GM23248 (cell line): ENCODE measurements around the gene ETF1.

Experiments
- EZH2 ChIP-seq: fragments of 200-600 bp; sonication (generic); IDR thresholded peaks from 2 replicates; pipeline ENCODE4 v1.6.1; 2018; ENCODE audit warnings: antibody characterized with exemption, mild to moderate bottlenecking; ENCODE audit not compliant: insufficient read depth, poor library complexity, severe bottlenecking
- EZH2phosphoT487 ChIP-seq: fragments of 200-600 bp; sonication (generic); IDR thresholded peaks from 2 replicates; pipeline ENCODE4 v1.6.1; 2018; ENCODE audit warnings: antibody characterized with exemption, moderate library complexity, mild to moderate bottlenecking, low read depth; ENCODE audit not compliant: insufficient read depth

DNA sequence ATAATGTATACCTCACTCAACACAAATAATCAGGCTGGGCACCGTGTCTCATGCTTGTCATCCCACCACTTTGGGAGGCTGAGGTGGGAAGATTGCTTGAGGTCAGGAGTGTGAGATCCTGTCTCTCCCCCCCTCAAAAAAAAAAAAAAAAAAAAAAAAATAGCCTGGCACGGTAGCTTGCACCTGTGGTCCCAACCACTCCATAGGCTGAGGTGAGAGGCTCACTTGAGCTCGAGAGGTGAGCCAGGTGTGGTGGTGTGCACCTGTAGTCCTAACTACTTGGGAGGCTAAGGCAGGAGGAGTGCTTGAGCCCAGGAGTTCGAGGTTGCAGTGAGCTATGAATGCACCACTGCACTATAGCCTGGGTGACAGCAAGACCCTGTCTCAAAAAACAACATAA lies 9.6 kb upstream of the ETF1 start:
- no peak for TF ChIP-seq EZH2
- TF ChIP-seq EZH2phosphoT487: no peak
